HFFc6 (cell line): Measurements from ENCODE around the gene PFKFB1. TPM values are rescaled to one million over a fixed set of nuclear protein-coding genes. Genes with fewer than 3 reads are reported as not detected.

Experiments
- DNase-seq: peaks from one replicate; pipeline ENCODE4 v3.0.0-alpha.2; 2018
- H3K27ac Mint-ChIP-seq: 2 replicates; pipeline ENCODE4 v1.8.0; 2020; ENCODE audit warnings: mild to moderate bottlenecking, mixed read lengths
- H3K27me3 Mint-ChIP-seq: 2 replicates; pipeline ENCODE4 v1.8.0; 2021; ENCODE audit warnings: mild to moderate bottlenecking, moderate library complexity, mixed read lengths; ENCODE audit not compliant: insufficient read depth
- H3K36me3 Mint-ChIP-seq: 2 replicates; pipeline ENCODE4 v1.8.0; 2021; ENCODE audit warnings: low read depth, mixed read lengths
- H3K4me1 Mint-ChIP-seq: 2 replicates; pipeline ENCODE4 v1.8.0; 2020; ENCODE audit warnings: low read depth, mixed read lengths
- H3K4me3 Mint-ChIP-seq: 2 replicates; pipeline ENCODE4 v1.8.0; 2020; ENCODE audit warnings: mild to moderate bottlenecking, moderate library complexity, mixed read lengths
- H3K9me3 Mint-ChIP-seq: 2 replicates; pipeline ENCODE4 v1.8.0; 2020; ENCODE audit warnings: mild to moderate bottlenecking, mixed read lengths
- CTCF ChIP-seq: fragments of 200-600 bp; sonication (generic); IDR thresholded peaks from 2 replicates; pipeline ENCODE4 v1.5.0; 2021; ENCODE audit warnings: antibody characterized with exemption, mild to moderate bottlenecking
- total RNA-seq, 6 experiments: library from RNA; stranded (reverse); fragmentation: NEBNext Ultra II Directional; extraction: Animal tissue kit (Norgen Biotek cat#: 25700); gene quantifications; 2 replicates in 1 of 6; 3 replicates in 5 of 6; pipeline ENCODE4 v1.2.3, GENCODE V29; 2021

Gene PFKFB1
- total RNA-seq, 6 experiments from 2014 or later: not detected

DNA sequence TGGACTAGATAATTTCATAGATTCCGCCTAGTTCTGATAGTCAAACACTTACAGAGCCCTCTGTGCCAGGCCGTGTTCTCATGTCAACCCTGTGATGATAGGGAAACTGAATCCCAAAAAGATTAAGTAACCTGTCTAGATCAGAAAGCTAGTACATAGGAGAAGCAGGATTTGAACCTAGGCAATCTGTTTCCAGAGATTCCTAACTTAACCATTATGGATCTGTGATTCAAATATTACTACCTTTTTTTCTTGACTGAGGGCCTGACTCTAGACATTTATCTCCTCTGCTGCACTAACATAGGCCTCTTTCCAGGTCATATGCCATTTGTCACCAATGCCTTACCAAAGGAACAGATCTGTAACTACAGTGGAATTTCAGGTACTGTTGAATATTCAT lies 35.3 kb upstream of the PFKFB1 start:
- H3K36me3 Mint-ChIP-seq: no peaks in the 10 kb centered on the region
- no peak overlapping the region for H3K4me3 Mint-ChIP-seq
- H3K27me3 Mint-ChIP-seq: peaks cover 4% of the 10 kb centered on the region
- H3K27ac Mint-ChIP-seq: no peak overlapping the region
- DNase-seq: no peak
- no peaks in the 10 kb centered on the region for H3K9me3 Mint-ChIP-seq
- peaks cover 9% of the 10 kb centered on the region; the same call in 1 of the 2 replicates for H3K4me1 Mint-ChIP-seq
- TF ChIP-seq CTCF: no peak

- H3K36me3 Mint-ChIP-seq: no peaks in the 10 kb centered on the region
- no peak overlapping the region for H3K4me3 Mint-ChIP-seq
- no peak overlapping the region for H3K27ac Mint-ChIP-seq
- peaks cover 9% of the 10 kb centered on the region; the same call in 1 of the 2 replicates for H3K4me1 Mint-ChIP-seq
- no peak for TF ChIP-seq CTCF
- H3K9me3 Mint-ChIP-seq: no peaks in the 10 kb centered on the region
- DNase-seq: no peak
- H3K27me3 Mint-ChIP-seq: peaks cover 4% of the 10 kb centered on the region
Observed at GRCh38 chrX:55028611-55029010, 34.6 kb upstream of the PFKFB1 start.

DNA sequence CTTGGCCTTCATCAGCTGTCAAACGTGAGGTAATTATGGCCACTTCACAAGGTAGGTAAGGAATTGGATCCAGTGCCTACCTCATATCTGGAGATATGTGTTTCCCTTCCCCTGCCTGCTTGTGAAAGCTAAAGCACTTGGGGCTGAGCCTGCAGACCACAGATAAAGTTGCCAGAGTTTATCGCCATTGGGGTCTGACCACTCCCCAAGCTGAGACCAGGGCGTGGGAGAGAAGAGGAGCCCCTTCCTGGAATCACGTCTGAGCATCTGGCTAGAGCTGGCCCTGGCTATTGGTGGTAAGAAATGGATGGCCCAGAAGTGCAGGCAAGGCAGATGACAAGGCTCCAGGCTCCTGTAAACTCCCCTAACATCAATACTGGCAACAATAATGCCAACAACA lies 34.1 kb upstream of the PFKFB1 start:
- no peak for DNase-seq
- Mint-ChIP-seq H3K27ac (no peak overlapping the region), H3K9me3 (no peaks in the 10 kb centered on the region), H3K27me3 (peaks cover 4% of the 10 kb centered on the region), H3K36me3 (no peaks in the 10 kb centered on the region), H3K4me1 (peaks cover 9% of the 10 kb centered on the region; the same call in 1 of the 2 replicates), H3K4me3 (no peak overlapping the region)
- no peak for TF ChIP-seq CTCF

GRCh38 chrX:55026840-55027239 lies 32.9 kb upstream of the PFKFB1 start:
- DNase-seq: no peak
- Mint-ChIP-seq H3K9me3 (no peaks in the 10 kb centered on the region), H3K27me3 (peaks cover 4% of the 10 kb centered on the region), H3K4me3 (no peak overlapping the region), H3K4me1 (peaks cover 9% of the 10 kb centered on the region; the same call in 1 of the 2 replicates), H3K27ac (no peak overlapping the region), H3K36me3 (no peaks in the 10 kb centered on the region)
- no peak for TF ChIP-seq CTCF

GRCh38 chrX:55026143-55026542 lies 32.2 kb upstream of the PFKFB1 start:
- no peak overlapping the region for H3K4me3 Mint-ChIP-seq
- no peaks in the 10 kb centered on the region for H3K9me3 Mint-ChIP-seq
- H3K4me1 Mint-ChIP-seq: peaks cover 9% of the 10 kb centered on the region; the same call in 1 of the 2 replicates
- peaks cover 4% of the 10 kb centered on the region for H3K27me3 Mint-ChIP-seq
- H3K27ac Mint-ChIP-seq: no peak overlapping the region
- no peak for DNase-seq
- no peak for TF ChIP-seq CTCF
- H3K36me3 Mint-ChIP-seq: no peaks in the 10 kb centered on the region

- no peaks in the 10 kb centered on the region; the same call in 1 of the 2 replicates for H3K27me3 Mint-ChIP-seq
- H3K27ac Mint-ChIP-seq: no peak overlapping the region
- no peak for TF ChIP-seq CTCF
- DNase-seq: no peak
- peaks cover 2% of the 10 kb centered on the region; the same call in 1 of the 2 replicates for H3K4me1 Mint-ChIP-seq
- H3K36me3 Mint-ChIP-seq: no peaks in the 10 kb centered on the region
- H3K4me3 Mint-ChIP-seq: no peak overlapping the region
- H3K9me3 Mint-ChIP-seq: no peaks in the 10 kb centered on the region
Observed at GRCh38 chrX:55014897-55015299, 20.9 kb upstream of the PFKFB1 start.
